Neural cell (in vitro differentiated cells): ENCODE results near the gene BIN2. TPM values are rescaled to one million over a fixed set of nuclear protein-coding genes. Genes with fewer than 3 reads are reported as not detected.

Source experiments
- H2AFZ ChIP-seq: fragments of 200-600, 300-800 bp; sonication (generic), shearing (Covaris generic); 2 replicates; pipeline ENCODE4 v1.6.0; 2014; ENCODE audit warnings: low read depth, mild to moderate bottlenecking, antibody characterized with exemption, low read length, moderate library complexity
- H3F3A ChIP-seq: fragments of 200-600 bp; shearing (Covaris generic); 2 replicates; pipeline ENCODE4 v1.6.1; 2016; ENCODE audit warnings: mild to moderate bottlenecking, moderate library complexity, mixed read lengths, antibody characterized with exemption, low read length; ENCODE audit not compliant: insufficient read depth, poor library complexity, severe bottlenecking
- H3K27ac ChIP-seq: fragments of 200-600, 300-800 bp; sonication (generic), shearing (Covaris generic); 2 replicates; pipeline ENCODE4 v1.5.1; 2014; ENCODE audit warnings: mild to moderate bottlenecking, low read length, moderate library complexity
- H3K27me3 ChIP-seq: fragments of 300-800, 200-600 bp; sonication (generic), shearing (Covaris generic); 2 replicates; pipeline ENCODE4 v1.6.0; 2014; ENCODE audit warnings: mild to moderate bottlenecking, low read depth, low read length, moderate library complexity; ENCODE audit not compliant: insufficient read depth
- H3K36me3 ChIP-seq: fragments of 300-800, 200-600 bp; sonication (generic), shearing (Covaris generic); 2 replicates; pipeline ENCODE4 v1.5.1; 2014; ENCODE audit warnings: mild to moderate bottlenecking, antibody characterized with exemption, low read length, moderate library complexity; ENCODE audit not compliant: insufficient read depth
- H3K4me2 ChIP-seq: fragments of 300-800, 200-600 bp; sonication (generic), shearing (Covaris generic); 2 replicates; pipeline ENCODE4 v1.6.0; 2014; ENCODE audit warnings: mild to moderate bottlenecking, low read length
- H3K4me3 ChIP-seq: fragments of 300-800, 200-600 bp; sonication (generic), shearing (Covaris generic); 2 replicates; pipeline ENCODE4 v1.5.1; 2014; ENCODE audit warnings: mild to moderate bottlenecking, low read length, moderate library complexity
- H3K79me2 ChIP-seq: fragments of 200-600 bp; shearing (Covaris generic); replicated peaks from 2 replicates; pipeline ENCODE4 v1.6.0; 2014; ENCODE audit warnings: mild to moderate bottlenecking, low read length, moderate library complexity; ENCODE audit not compliant: insufficient read depth
- H3K9ac ChIP-seq: fragments of 300-800, 200-600 bp; sonication (generic), shearing (Covaris generic); 2 replicates; pipeline ENCODE4 v1.6.1; 2016; ENCODE audit warnings: mild to moderate bottlenecking, low read length, mixed read lengths
- H3K9me2 ChIP-seq: fragments of 200-600 bp; shearing (Covaris generic); 2 replicates; pipeline ENCODE4 v1.6.1; 2016; ENCODE audit warnings: mild to moderate bottlenecking, low read length, mixed read lengths; ENCODE audit not compliant: insufficient read depth
- H3K9me3 ChIP-seq: fragments of 200-600, 300-800 bp; sonication (generic), shearing (Covaris generic); 2 replicates; pipeline ENCODE4 v1.6.1; 2016; ENCODE audit warnings: mild to moderate bottlenecking, mixed run types, low read length, moderate library complexity, mixed read lengths
- H4K20me1 ChIP-seq: fragments of 200-600 bp; shearing (Covaris generic); 2 replicates; pipeline ENCODE4 v1.6.1; 2016; ENCODE audit warnings: mild to moderate bottlenecking, mixed run types; ENCODE audit not compliant: insufficient read depth
- CTCF ChIP-seq: fragments of 450-650 bp; IDR thresholded peaks from 2 replicates; pipeline ENCODE4 v1.5.1; 2014; ENCODE audit warnings: antibody characterized with exemption, mild to moderate bottlenecking, moderate library complexity; ENCODE audit not compliant: poor library complexity, severe bottlenecking
- EP300 ChIP-seq: fragments of 450-650 bp; conservative IDR thresholded peaks from 2 replicates; pipeline ENCODE4 v1.6.1; 2014; ENCODE audit warnings: antibody characterized with exemption, mild to moderate bottlenecking, moderate library complexity; ENCODE audit not compliant: poor library complexity, severe bottlenecking
- EZH2 ChIP-seq: fragments of 200-600, 300-800 bp; shearing (Covaris generic), sonication (generic); IDR thresholded peaks from 2 replicates; pipeline ENCODE4 v1.6.1; 2014; ENCODE audit warnings: antibody characterized with exemption, low read length, borderline replicate concordance, mild to moderate bottlenecking; ENCODE audit not compliant: insufficient read depth, poor library complexity, severe bottlenecking
- MXI1 ChIP-seq: fragments of 450-650 bp; conservative IDR thresholded peaks from 2 replicates; pipeline ENCODE4 v1.6.1; 2014; ENCODE audit warnings: antibody characterized with exemption, mild to moderate bottlenecking; ENCODE audit not compliant: poor library complexity, severe bottlenecking
- POLR2AphosphoS5 ChIP-seq: IDR thresholded peaks from 2 replicates; pipeline ENCODE4 v1.6.1; 2012
- RAD21 ChIP-seq: fragments of 450-650 bp; conservative IDR thresholded peaks from 2 replicates; pipeline ENCODE4 v1.6.1; 2014; ENCODE audit warnings: antibody characterized with exemption, mild to moderate bottlenecking, moderate library complexity
- REST ChIP-seq: IDR thresholded peaks from 2 replicates; pipeline ENCODE4 v1.6.1; 2012; ENCODE audit warnings: borderline replicate concordance
- SMC3 ChIP-seq: fragments of 450-650 bp; conservative IDR thresholded peaks from 2 replicates; pipeline ENCODE4 v1.6.1; 2014; ENCODE audit warnings: antibody characterized with exemption, mild to moderate bottlenecking, moderate library complexity; ENCODE audit not compliant: poor library complexity
- TAF1 ChIP-seq: IDR thresholded peaks from 2 replicates; pipeline ENCODE4 v1.6.1; 2012; ENCODE audit warnings: low read depth
- polyA plus RNA-seq: library from polyadenylated mRNA; depleted of rRNA; stranded (reverse); fragments of >200 nt; gene quantifications from 2 replicates; pipeline ENCODE4 v1.2.3, GENCODE V29; 2014

Gene BIN2
- polyA plus RNA-seq, 1 donor from 2014 or later: not detected

- Histone ChIP-seq H3K27ac (no peak overlapping the region), H3K79me2 (no peaks in the 10 kb centered on the region), H3K36me3 (no peaks in the 10 kb centered on the region), H3F3A (no peaks in the 10 kb centered on the region), H2AFZ (no peak overlapping the region), H3K9ac (no peak overlapping the region), H3K27me3 (no peaks in the 10 kb centered on the region), H3K9me2 (no peaks in the 10 kb centered on the region), H3K4me2 (no peak overlapping the region), H4K20me1 (no peaks in the 10 kb centered on the region), H3K4me3 (no peak overlapping the region), H3K9me3 (no peaks in the 10 kb centered on the region)
- TF ChIP-seq MXI1 (no peak), POLR2AphosphoS5 (no peak), EZH2 (no peak), REST (no peak), CTCF (no peak), EP300 (no peak), RAD21 (no peak), TAF1 (no peak), SMC3 (no peak)
Observed at GRCh38 chr12:51246254-51246853, 77.6 kb downstream of the BIN2 start.

GRCh38 chr12:51245476-51246253 is 78.3 kb downstream of the BIN2 start:
- Histone ChIP-seq H3F3A (no peaks in the 10 kb centered on the region), H3K79me2 (no peaks in the 10 kb centered on the region), H3K27ac (no peak overlapping the region), H3K9ac (no peak overlapping the region), H3K4me3 (no peak overlapping the region), H4K20me1 (no peaks in the 10 kb centered on the region), H3K36me3 (peaks cover 5% of the 10 kb centered on the region), H2AFZ (no peak overlapping the region), H3K4me2 (no peak overlapping the region), H3K27me3 (no peaks in the 10 kb centered on the region), H3K9me3 (no peaks in the 10 kb centered on the region), H3K9me2 (no peaks in the 10 kb centered on the region)
- TF ChIP-seq CTCF (no peak), SMC3 (no peak), RAD21 (no peak), EP300 (no peak), TAF1 (no peak), MXI1 (no peak), EZH2 (no peak)
